B cell (primary cell): Measurements from ENCODE around the gene CD163L1. TPM values are rescaled to one million over a fixed set of nuclear protein-coding genes. Genes with fewer than 3 reads are reported as not detected.

Source experiments
- ATAC-seq: fragments of 200-7000 bp; cut with Tn5 transposase; one replicate; pipeline ENCODE4 v1.10.0; 2021; ENCODE audit warnings: low read depth, mild to moderate bottlenecking, moderate number of reproducible peaks, moderate library complexity
- CTCF ChIA-PET: fragments of 350-600 bp; sonication (Branson Sonifier 250); formaldehyde crosslinking; loops from one replicate; lab custom pipeline; 2021; ENCODE audit warnings: antibody characterized with exemption, inconsistent platforms; lab: Charles Lee
- POLR2A ChIA-PET: fragments of 350-600 bp; sonication (Branson Sonifier 250); formaldehyde crosslinking; loops from one replicate; lab custom pipeline; 2021; ENCODE audit warnings: antibody characterized with exemption; lab: Charles Lee
- DNase-seq: peaks from one replicate; pipeline ENCODE4 v3.0.0; 2013
- H2AFZ ChIP-seq: 2 replicates; pipeline ENCODE4 v1.6.1; 2012; ENCODE audit warnings: mild to moderate bottlenecking, low read depth, low read length; ENCODE audit not compliant: insufficient read depth, poor library complexity, severe bottlenecking
- H3K27ac ChIP-seq, 2 donors: 1 replicate in 1 of 2; 2 replicates in 1 of 2; pipeline ENCODE4 v1.5.1; 2012 to 2013; ENCODE audit warnings: low read length in 2 of 2, mild to moderate bottlenecking in 2 of 2, moderate library complexity in 1 of 2
- H3K27me3 ChIP-seq, 4 experiments: fragments of 200-600 bp in 1 of 4; sonication (generic) in 1 of 4; replicated peaks in 1 of 4; 1 replicate in 2 of 4; 2 replicates in 2 of 4; pipeline versions ENCODE4 v1.6.1 to v1.7.0; 2013 to 2016; ENCODE audit warnings: low read length in 3 of 4, mild to moderate bottlenecking in 2 of 4, mixed read lengths in 1 of 4, moderate library complexity in 1 of 4; ENCODE audit not compliant: insufficient read depth in 4 of 4, control insufficient read depth in 3 of 4; ENCODE audit errors: control extremely low read depth in 1 of 4
- H3K36me3 ChIP-seq, 2 experiments: replicated peaks in 1 of 2; 1 replicate in 1 of 2; 2 replicates in 1 of 2; pipeline versions ENCODE4 v1.6.1 to v1.7.1; 2013; ENCODE audit warnings: low read length in 1 of 2; ENCODE audit not compliant: insufficient read depth in 2 of 2, control insufficient read depth in 1 of 2; ENCODE audit errors: control extremely low read depth in 1 of 2, extremely low read depth in 1 of 2
- H3K4me1 ChIP-seq, 2 donors: fragments of 200-600 bp in 1 of 2; sonication (generic) in 1 of 2; 1 replicate in 1 of 2; 2 replicates in 1 of 2; pipeline versions ENCODE4 v1.5.1 to v1.6.1; 2013 to 2017; ENCODE audit warnings: low read length in 2 of 2; ENCODE audit not compliant: control insufficient read depth in 2 of 2, insufficient read depth in 2 of 2
- H3K4me2 ChIP-seq: replicated peaks from 2 replicates; pipeline ENCODE3; 2012; ENCODE audit warnings: mild to moderate bottlenecking, low read depth, low read length; ENCODE audit not compliant: poor library complexity, severe bottlenecking
- H3K4me3 ChIP-seq, 5 experiments: fragments of 200-600 bp in 1 of 5; sonication (generic) in 1 of 5; 1 replicate in 3 of 5; 2 replicates in 2 of 5; pipeline versions ENCODE4 v1.5.1 to v1.7.0; 2011 to 2016; ENCODE audit warnings: low read length in 4 of 5, mild to moderate bottlenecking in 4 of 5, low read depth in 2 of 5, control low read depth in 1 of 5, moderate library complexity in 1 of 5; ENCODE audit not compliant: insufficient read depth in 1 of 5; ENCODE audit errors: control extremely low read depth in 1 of 5, extremely low read depth in 1 of 5
- H3K79me2 ChIP-seq: fragments of 200-600 bp; sonication (generic); one replicate; pipeline ENCODE4 v1.6.0; 2016; ENCODE audit warnings: low read length; ENCODE audit not compliant: control insufficient read depth, insufficient read depth
- H3K9ac ChIP-seq: fragments of 200-600 bp; sonication (generic); 2 replicates; pipeline ENCODE4 v1.6.1; 2017; ENCODE audit warnings: mild to moderate bottlenecking, low read length, moderate library complexity
- H3K9me3 ChIP-seq, 3 donors: one replicate each; pipeline versions ENCODE4 v1.6.1 to v1.7.1; 2013; ENCODE audit warnings: low read length in 2 of 3; ENCODE audit not compliant: control insufficient read depth in 2 of 3, insufficient read depth in 1 of 3; ENCODE audit errors: control extremely low read depth in 1 of 3
- H4K20me1 ChIP-seq: 2 replicates; pipeline ENCODE4 v1.6.0; 2012; ENCODE audit warnings: mild to moderate bottlenecking, low read length; ENCODE audit not compliant: insufficient read depth, control insufficient read depth, poor library complexity, severe bottlenecking
- H3K27ac Mint-ChIP-seq: one replicate; pipeline ENCODE4 v1.8.0; 2021; ENCODE audit warnings: mixed read lengths
- H3K27me3 Mint-ChIP-seq: one replicate; pipeline ENCODE4 v1.8.0; 2021; ENCODE audit warnings: mixed read lengths
- H3K4me1 Mint-ChIP-seq: one replicate; pipeline ENCODE4 v1.8.0; 2021; ENCODE audit warnings: mixed read lengths
- H3K4me3 Mint-ChIP-seq: one replicate; pipeline ENCODE4 v1.8.0; 2021; ENCODE audit warnings: mixed read lengths
- H3K9me3 Mint-ChIP-seq: one replicate; pipeline ENCODE4 v1.8.0; 2022; ENCODE audit warnings: mixed read lengths; ENCODE audit not compliant: insufficient read depth
- EZH2 ChIP-seq: IDR thresholded peaks from 2 replicates; pipeline ENCODE4 v1.6.1; 2012; ENCODE audit warnings: borderline replicate concordance, low read depth, mild to moderate bottlenecking, moderate library complexity, low read length; ENCODE audit not compliant: insufficient read depth, poor library complexity, severe bottlenecking
- WGBS: methylation state at CpG from one replicate; pipeline ENCODE4 v1.1.5; 2013; ENCODE audit warnings: missing lambda C conversion rate; ENCODE audit not compliant: insufficient coverage; 5-methylcytosine and 5-hydroxymethylcytosine counted together
- intact Hi-C: fragments of 100-400 bp; cut with micrococcal nuclease; formaldehyde crosslinking; loops from one replicate; pipeline ENCODE4 v1.10.0; 2022
- polyA plus RNA-seq: library from polyadenylated mRNA; depleted of rRNA; stranded (reverse); fragments of >200 nt; gene quantifications from 2 replicates; pipeline ENCODE4 v1.2.3, GENCODE V29; 2012
- total RNA-seq, 2 donors: library from RNA; stranded (reverse); fragments of 120-200 nt in 1 of 2; gene quantifications; 1 replicate in 1 of 2; 2 replicates in 1 of 2; pipeline versions ENCODE4 v1.2.3 to v1.2.4, GENCODE V29; 2013 to 2022
- TF ChIP-seq, protein P1 (sequence below): fragments of 200-600 bp; IDR thresholded peaks from one replicate; pipeline ENCODE4 v1.8.0; 2022; ENCODE audit warnings: antibody characterized with exemption, mild to moderate bottlenecking

Gene CD163L1
- total and polyA plus RNA-seq, 2 donors (not counting 1 experiment from before 2014, with no cell fraction given) = 0.32 TPM; not detected in 1

DNA sequence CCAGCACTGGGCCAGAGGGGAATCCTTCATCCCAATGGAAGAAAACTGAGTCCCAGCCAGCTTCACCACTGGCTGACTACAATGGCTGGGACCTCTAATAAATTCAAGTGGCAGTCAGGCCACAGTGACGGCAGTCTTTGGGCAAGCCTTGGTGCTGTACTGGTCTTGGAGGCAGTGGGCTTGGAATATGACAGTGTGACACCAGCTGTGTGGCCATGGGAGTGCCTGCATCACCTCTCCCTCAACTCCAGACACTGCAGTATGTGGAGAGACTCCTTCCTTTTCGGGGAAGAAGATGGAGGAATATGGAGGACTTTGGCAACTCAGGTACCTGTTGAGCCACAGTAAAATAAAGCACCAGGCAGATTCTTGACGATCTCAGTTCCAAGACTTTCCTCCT is 16.0 kb upstream of the CD163L1 start:
- Histone ChIP-seq H3K79me2 (no peaks in the 10 kb centered on the region), H3K4me3 (no peak overlapping the region), H3K9ac (no peak overlapping the region), H3K4me2 (no peak overlapping the region), H3K27ac (no peak overlapping the region), H3K36me3 (no peaks in the 10 kb centered on the region), H3K27me3 (no peaks in the 10 kb centered on the region), H3K4me1 (no peaks in the 10 kb centered on the region), H2AFZ (no peak overlapping the region), H3K9me3 (no peaks in the 10 kb centered on the region), H4K20me1 (no peaks in the 10 kb centered on the region)
- TF ChIP-seq, protein P1, sequence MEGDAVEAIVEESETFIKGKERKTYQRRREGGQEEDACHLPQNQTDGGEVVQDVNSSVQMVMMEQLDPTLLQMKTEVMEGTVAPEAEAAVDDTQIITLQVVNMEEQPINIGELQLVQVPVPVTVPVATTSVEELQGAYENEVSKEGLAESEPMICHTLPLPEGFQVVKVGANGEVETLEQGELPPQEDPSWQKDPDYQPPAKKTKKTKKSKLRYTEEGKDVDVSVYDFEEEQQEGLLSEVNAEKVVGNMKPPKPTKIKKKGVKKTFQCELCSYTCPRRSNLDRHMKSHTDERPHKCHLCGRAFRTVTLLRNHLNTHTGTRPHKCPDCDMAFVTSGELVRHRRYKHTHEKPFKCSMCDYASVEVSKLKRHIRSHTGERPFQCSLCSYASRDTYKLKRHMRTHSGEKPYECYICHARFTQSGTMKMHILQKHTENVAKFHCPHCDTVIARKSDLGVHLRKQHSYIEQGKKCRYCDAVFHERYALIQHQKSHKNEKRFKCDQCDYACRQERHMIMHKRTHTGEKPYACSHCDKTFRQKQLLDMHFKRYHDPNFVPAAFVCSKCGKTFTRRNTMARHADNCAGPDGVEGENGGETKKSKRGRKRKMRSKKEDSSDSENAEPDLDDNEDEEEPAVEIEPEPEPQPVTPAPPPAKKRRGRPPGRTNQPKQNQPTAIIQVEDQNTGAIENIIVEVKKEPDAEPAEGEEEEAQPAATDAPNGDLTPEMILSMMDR = no peak
- TF ChIP-seq EZH2 = no peak
- no peak for DNase-seq
- no peak for ATAC-seq
- WGBS = 92% methylated on average over 2 of the region's 3 CpGs
- Mint-ChIP-seq H3K27ac (no peak overlapping the region), H3K4me3 (no peak overlapping the region), H3K9me3 (no peaks in the 10 kb centered on the region), H3K4me1 (no peaks in the 10 kb centered on the region), H3K27me3 (peaks cover 4% of the 10 kb centered on the region)
- POLR2A ChIA-PET = no interaction called here
- intact Hi-C loops = no loop called here
- CTCF ChIA-PET = interaction anchor here (1.6 kb wide), 1 partner anchor 240 kb away, joined by 6 read pairs; no protein-coding TSS in a partner anchor

DNA sequence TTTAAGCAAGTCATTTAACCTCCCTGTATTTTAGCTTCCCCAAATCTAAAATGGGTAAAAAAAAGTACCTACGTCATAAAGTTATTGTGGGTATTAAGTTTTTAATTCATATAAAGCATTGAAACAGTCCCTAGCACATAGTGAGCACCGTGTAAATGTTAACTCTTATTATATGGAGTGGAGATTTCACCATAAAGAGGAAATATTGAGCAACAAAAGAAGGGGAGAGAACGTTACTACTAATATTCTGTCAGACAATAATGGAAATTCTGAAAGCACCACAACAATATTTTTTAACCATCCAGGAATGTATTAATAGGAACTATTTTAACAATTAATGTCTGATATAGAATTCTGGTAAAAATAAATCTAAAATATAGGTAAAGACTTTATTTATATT is 7.8 kb upstream of the CD163L1 start:
- H3K36me3 ChIP-seq = no peaks in the 10 kb centered on the region
- H3K27ac ChIP-seq = no peak overlapping the region
- peaks cover 0 to 9% (median 0%) of the 10 kb centered on the region in 3 donors for H3K9me3 ChIP-seq
- no peak overlapping the region for H3K9ac ChIP-seq
- Mint-ChIP-seq H3K4me1 (no peaks in the 10 kb centered on the region), H3K9me3 (no peaks in the 10 kb centered on the region), H3K27me3 (peaks cover 23% of the 10 kb centered on the region), H3K27ac (no peak overlapping the region), H3K4me3 (no peak overlapping the region)
- ChIA-PET POLR2A (no interaction called here), CTCF (no interaction called here)
- intact Hi-C loops = no loop called here
- no peaks in the 10 kb centered on the region for H3K79me2 ChIP-seq
- WGBS = no CpG with 5 or more reads among the region's 3 CpGs
- no peaks in the 10 kb centered on the region for H3K4me1 ChIP-seq
- no peak overlapping the region for H2AFZ ChIP-seq
- H3K27me3 ChIP-seq = no peaks in the 10 kb centered on the region
- TF ChIP-seq, protein P1 = no peak
- TF ChIP-seq EZH2 = no peak
- DNase-seq = no peak
- H3K4me3 ChIP-seq = no peak overlapping the region
- ATAC-seq = no peak
- no peak overlapping the region for H3K4me2 ChIP-seq
- H4K20me1 ChIP-seq = no peaks in the 10 kb centered on the region
